Type B pancreatic cell (in vitro differentiated cells): ENCODE results near the gene EXOC7. TPM values are rescaled to one million over a fixed set of nuclear protein-coding genes. Genes with fewer than 3 reads are reported as not detected.

Source experiments
- DNase-seq: peaks from one replicate; pipeline ENCODE4 v3.0.0; 2021; ENCODE audit warnings: mixed read lengths; ENCODE audit not compliant: unreplicated experiment; ENCODE audit errors: extremely low spot score
- H3K27ac Mint-ChIP-seq: 2 replicates; pipeline ENCODE4 v1.8.0; 2021; ENCODE audit warnings: mild to moderate bottlenecking, mixed read lengths
- H3K27me3 Mint-ChIP-seq: 2 replicates; pipeline ENCODE4 v1.8.0; 2021; ENCODE audit warnings: mixed read lengths
- H3K36me3 Mint-ChIP-seq: 2 replicates; pipeline ENCODE4 v1.8.0; 2021; ENCODE audit warnings: mixed read lengths
- H3K4me1 Mint-ChIP-seq: one replicate; pipeline ENCODE4 v1.8.0; 2021; ENCODE audit warnings: mixed read lengths; ENCODE audit not compliant: unreplicated experiment
- H3K4me3 Mint-ChIP-seq: 2 replicates; pipeline ENCODE4 v1.8.0; 2021; ENCODE audit warnings: mild to moderate bottlenecking, mixed read lengths
- H3K9me3 Mint-ChIP-seq: 2 replicates; pipeline ENCODE4 v1.8.0; 2021; ENCODE audit warnings: mixed read lengths
- microRNA-seq: library from miRNA; unstranded; fragments of <30 nt; microRNA quantifications from one replicate; pipeline ENCODE4, GENCODE V29; 2020
- total RNA-seq: library from RNA; stranded (reverse); gene quantifications from 2 replicates; pipeline ENCODE4 v1.2.1, GENCODE V29; 2021; ENCODE audit warnings: low replicate concordance
- TF ChIP-seq, protein P1 (sequence below): fragments of 200-600 bp; sonication (generic); conservative IDR thresholded peaks from 2 replicates; pipeline ENCODE4 v1.5.0; 2021; ENCODE audit warnings: antibody characterized with exemption, mild to moderate bottlenecking

The EXOC7 gene
- total RNA-seq, 1 donor from 2014 or later, result 201 TPM

DNA sequence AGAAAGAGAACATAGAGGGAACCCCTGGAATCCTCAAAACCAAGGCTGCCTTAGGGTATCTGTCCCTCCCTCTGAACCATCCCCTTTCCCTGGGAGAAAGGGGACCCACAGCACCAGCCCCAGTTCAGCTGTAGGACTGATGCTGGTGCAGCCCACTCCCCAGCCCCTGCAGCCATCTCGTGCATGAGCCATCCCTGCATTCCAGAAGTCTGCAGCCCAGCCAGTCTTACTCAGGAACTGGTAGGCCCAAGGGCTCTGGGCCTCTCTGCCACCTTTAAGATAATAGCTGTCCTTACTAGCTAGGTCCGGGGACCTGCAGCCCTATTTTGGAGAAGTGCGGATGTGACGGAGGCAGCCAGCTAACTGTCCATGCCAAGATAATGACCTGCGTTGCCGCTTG lies 70.4 kb downstream of the EXOC7 start:
- DNase-seq, result no peak
- H3K4me3 Mint-ChIP-seq, result no peak overlapping the region
- H3K36me3 Mint-ChIP-seq, result peaks cover 5% of the 10 kb centered on the region
- peaks cover 26% of the 10 kb centered on the region for H3K4me1 Mint-ChIP-seq
- no peaks in the 10 kb centered on the region for H3K9me3 Mint-ChIP-seq
- no peak overlapping the region for H3K27ac Mint-ChIP-seq
- TF ChIP-seq, protein P1, sequence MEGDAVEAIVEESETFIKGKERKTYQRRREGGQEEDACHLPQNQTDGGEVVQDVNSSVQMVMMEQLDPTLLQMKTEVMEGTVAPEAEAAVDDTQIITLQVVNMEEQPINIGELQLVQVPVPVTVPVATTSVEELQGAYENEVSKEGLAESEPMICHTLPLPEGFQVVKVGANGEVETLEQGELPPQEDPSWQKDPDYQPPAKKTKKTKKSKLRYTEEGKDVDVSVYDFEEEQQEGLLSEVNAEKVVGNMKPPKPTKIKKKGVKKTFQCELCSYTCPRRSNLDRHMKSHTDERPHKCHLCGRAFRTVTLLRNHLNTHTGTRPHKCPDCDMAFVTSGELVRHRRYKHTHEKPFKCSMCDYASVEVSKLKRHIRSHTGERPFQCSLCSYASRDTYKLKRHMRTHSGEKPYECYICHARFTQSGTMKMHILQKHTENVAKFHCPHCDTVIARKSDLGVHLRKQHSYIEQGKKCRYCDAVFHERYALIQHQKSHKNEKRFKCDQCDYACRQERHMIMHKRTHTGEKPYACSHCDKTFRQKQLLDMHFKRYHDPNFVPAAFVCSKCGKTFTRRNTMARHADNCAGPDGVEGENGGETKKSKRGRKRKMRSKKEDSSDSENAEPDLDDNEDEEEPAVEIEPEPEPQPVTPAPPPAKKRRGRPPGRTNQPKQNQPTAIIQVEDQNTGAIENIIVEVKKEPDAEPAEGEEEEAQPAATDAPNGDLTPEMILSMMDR, result no peak
- H3K27me3 Mint-ChIP-seq, result no peaks in the 10 kb centered on the region

DNA sequence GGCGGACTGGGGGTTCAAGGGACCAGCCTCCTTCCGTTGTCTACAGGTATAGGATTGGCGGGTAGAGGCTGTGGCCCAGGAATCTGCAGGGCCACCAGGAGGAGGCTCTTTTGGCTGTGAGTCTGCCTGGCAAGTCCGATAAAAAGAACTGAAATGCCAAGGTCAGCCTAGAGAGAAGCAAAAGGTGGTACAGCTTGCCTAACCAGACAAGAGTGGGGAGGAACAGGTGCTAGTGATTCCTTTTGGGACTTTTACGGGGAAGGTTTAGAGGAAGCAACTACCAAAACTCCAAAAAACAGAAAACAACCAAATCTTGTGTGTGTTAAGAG lies 70.8 kb downstream of the EXOC7 start:
- H3K36me3 Mint-ChIP-seq, result peaks cover 3% of the 10 kb centered on the region
- no peak for DNase-seq
- TF ChIP-seq, protein P1, result no peak
- H3K4me3 Mint-ChIP-seq, result no peak overlapping the region
- H3K9me3 Mint-ChIP-seq, result no peaks in the 10 kb centered on the region
- no peaks in the 10 kb centered on the region for H3K27me3 Mint-ChIP-seq
- no peak overlapping the region for H3K27ac Mint-ChIP-seq
- H3K4me1 Mint-ChIP-seq, result peaks cover 22% of the 10 kb centered on the region

DNA sequence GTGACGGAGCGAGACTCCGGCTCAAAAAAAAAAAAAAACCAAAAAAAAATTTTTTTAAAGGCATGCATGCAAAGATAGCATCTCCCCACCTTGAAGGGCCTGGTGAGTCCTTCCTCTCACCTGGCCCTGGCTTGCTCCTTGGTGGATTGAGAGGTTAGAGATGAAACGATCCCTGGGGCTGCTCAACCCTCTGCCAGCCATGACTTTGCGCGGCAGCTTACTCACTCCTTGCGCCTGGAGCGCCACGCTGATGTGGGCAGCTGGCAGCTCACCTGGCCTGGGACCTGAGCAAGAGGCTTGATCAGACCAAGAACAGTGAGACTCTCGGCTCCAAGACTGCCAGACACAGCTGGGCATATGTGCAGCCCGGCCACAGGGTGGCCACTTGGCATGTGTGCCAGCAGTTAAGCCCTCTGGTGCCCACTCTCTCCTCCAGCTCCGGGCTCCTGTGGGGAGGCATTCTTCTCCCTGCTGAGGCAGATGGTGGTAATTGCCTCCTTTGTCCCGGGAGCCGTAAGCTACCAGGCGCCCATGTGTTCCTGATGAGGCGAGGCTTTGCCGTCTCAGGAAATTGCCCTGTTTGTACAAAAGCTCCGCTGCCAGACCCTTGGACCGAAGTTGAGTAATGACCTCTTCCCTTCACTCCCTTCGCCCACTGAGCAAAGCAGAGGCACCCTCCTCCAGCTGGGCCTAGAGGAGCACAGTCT lies 71.4 kb downstream of the EXOC7 start:
- H3K27me3 Mint-ChIP-seq, result no peaks in the 10 kb centered on the region
- no peak for DNase-seq
- TF ChIP-seq, protein P1, result no peak
- no peak overlapping the region for H3K27ac Mint-ChIP-seq
- peaks cover 23% of the 10 kb centered on the region for H3K4me1 Mint-ChIP-seq
- H3K4me3 Mint-ChIP-seq, result no peak overlapping the region
- H3K9me3 Mint-ChIP-seq, result no peaks in the 10 kb centered on the region
- H3K36me3 Mint-ChIP-seq, result peaks cover 3% of the 10 kb centered on the region

Small RNA genes lying within 50 kb of the gene (microRNA-seq; reads per million reads assigned to microRNA genes)
- 7.2 reads per million, percentile 27 among the genes with 10 or more reads in this experiment for gene MIR6868

Other genes with a start within 250 kb of the EXOC7 start
- 43.0 and 49.9 TPM in 2 replicates for gene WBP2, start 248.5 kb downstream of the EXOC7 start, total RNA-seq
- 1.9 and 3.1 TPM in 2 replicates for gene TRIM47, start 225.2 kb downstream of the EXOC7 start, total RNA-seq
- gene TRIM65, start 206.8 kb downstream of the EXOC7 start, total RNA-seq, result 8.1 and 19.0 TPM in 2 replicates
- 93.5 and 113 TPM in 2 replicates for gene MRPL38, start 198.9 kb downstream of the EXOC7 start, total RNA-seq
- 18.7 and 27.5 TPM in 2 replicates for gene FBF1, start 162.7 kb downstream of the EXOC7 start, total RNA-seq
- gene ACOX1, start 124.6 kb downstream of the EXOC7 start, total RNA-seq, result 48.5 and 84.6 TPM in 2 replicates
- gene TEN1, start 124.5 kb downstream of the EXOC7 start, total RNA-seq, result 15.9 and 31.2 TPM in 2 replicates
- gene CDK3, start 102.9 kb downstream of the EXOC7 start, total RNA-seq, result 11.5 and 14.1 TPM in 2 replicates
- 31.9 and 116 TPM in 2 replicates for gene EVPL, start 76.5 kb downstream of the EXOC7 start, total RNA-seq
- 86.7 and 89.6 TPM in 2 replicates for gene SRP68, start 31.3 kb downstream of the EXOC7 start, total RNA-seq
- gene GALR2, start 29.0 kb downstream of the EXOC7 start, total RNA-seq, result 0.94 and 1.3 TPM in 2 replicates
- 0.29 TPM in 1 of 2 replicates, not detected in the other for gene ZACN, start 24.6 kb downstream of the EXOC7 start, total RNA-seq
- gene FOXJ1, start 37.5 kb upstream of the EXOC7 start, total RNA-seq, result 5.3 and 18.2 TPM in 2 replicates
- 5.4 and 27.0 TPM in 2 replicates for gene RNF157, start 136.7 kb upstream of the EXOC7 start, total RNA-seq
- 46.9 and 53.1 TPM in 2 replicates for gene UBALD2, start 161.6 kb upstream of the EXOC7 start, total RNA-seq
- gene QRICH2, start 204.5 kb upstream of the EXOC7 start, total RNA-seq, result 3.9 and 11.7 TPM in 2 replicates